ENCODE data around the gene RAB7B.

Gene RAB7B

DNA sequence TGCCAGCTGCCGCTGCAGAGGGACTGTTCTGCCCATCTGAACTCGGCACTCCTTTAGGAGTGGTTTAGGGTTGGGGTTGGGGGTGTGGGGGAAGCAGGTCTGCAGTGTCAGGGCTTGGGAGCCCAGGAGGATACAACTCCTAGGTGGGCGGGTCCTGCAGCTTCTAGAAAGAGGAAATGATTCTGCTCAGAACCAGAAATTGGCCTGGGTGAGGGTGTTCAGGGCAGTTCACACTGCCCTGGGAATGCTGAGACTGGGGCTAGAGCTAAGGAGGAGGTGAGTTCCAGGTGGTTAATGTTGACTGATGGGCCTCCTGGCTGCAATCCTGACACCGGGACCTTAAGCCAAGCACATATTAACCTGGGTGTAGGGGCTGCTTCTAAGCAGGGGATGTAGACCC, 55.2 kb downstream of the RAB7B start:
- TF ChIP-seq, protein P1, sequence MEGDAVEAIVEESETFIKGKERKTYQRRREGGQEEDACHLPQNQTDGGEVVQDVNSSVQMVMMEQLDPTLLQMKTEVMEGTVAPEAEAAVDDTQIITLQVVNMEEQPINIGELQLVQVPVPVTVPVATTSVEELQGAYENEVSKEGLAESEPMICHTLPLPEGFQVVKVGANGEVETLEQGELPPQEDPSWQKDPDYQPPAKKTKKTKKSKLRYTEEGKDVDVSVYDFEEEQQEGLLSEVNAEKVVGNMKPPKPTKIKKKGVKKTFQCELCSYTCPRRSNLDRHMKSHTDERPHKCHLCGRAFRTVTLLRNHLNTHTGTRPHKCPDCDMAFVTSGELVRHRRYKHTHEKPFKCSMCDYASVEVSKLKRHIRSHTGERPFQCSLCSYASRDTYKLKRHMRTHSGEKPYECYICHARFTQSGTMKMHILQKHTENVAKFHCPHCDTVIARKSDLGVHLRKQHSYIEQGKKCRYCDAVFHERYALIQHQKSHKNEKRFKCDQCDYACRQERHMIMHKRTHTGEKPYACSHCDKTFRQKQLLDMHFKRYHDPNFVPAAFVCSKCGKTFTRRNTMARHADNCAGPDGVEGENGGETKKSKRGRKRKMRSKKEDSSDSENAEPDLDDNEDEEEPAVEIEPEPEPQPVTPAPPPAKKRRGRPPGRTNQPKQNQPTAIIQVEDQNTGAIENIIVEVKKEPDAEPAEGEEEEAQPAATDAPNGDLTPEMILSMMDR (IDR thresholded peaks at IDR 0.05; ENCODE audit: extremely low read depth, missing control alignments): no peak
- DNase-seq (ENCODE audit: low spot score): no peak

GRCh38 chr1:205947024-205947423, 56.2 kb downstream of the RAB7B start:
- TF ChIP-seq, protein P1 (IDR thresholded peaks at IDR 0.05; ENCODE audit: extremely low read depth, missing control alignments): no peak
- no peak for DNase-seq (ENCODE audit: low spot score)

DNA sequence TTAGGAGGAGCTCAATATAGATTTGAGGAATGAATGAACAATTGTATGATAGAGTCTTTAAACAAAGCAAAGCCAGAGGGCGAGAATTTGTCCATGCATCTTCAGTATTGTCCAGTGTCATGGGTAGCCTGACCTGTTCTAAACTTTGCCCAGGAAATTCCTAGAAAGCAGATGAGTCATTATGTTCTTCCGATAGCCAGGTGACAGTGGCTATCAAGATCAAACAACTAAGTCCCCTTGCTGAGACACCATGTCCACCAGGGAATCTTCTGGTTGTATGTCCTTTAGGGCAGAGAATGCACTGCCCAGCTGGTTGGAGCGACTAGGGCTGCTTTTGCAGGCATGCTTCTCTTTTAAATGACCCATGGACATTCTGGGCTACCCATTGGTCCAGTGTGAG, 58.1 kb downstream of the RAB7B start:
- no peak for DNase-seq (ENCODE audit: low spot score)

DNA sequence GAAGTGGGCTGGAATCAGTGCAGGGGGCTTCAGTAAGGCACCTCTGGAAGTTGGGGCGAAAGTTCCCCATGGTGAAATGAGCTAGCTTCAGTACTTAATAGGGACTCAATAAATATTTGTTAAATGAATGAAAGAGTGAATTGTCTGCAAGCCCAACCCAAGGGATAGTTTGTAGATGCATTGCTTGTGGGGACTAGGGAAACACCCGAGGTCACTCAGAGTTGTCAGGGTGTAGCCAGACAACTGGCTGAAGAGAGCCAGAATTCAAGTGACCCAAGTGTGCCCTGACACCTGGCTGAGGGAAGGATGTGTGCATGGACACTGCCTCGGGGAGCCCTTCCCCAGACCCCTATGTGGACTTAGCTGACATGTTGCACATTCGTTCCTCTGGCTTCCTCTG, 58.7 kb downstream of the RAB7B start:
- TF ChIP-seq, protein P1 (IDR thresholded peaks at IDR 0.05; ENCODE audit: extremely low read depth, missing control alignments): no peak
- no peak for DNase-seq (ENCODE audit: low spot score)

More for the DNA sequence above, 58.1 kb downstream of the RAB7B start:
- TF ChIP-seq, protein P1 (IDR thresholded peaks at IDR 0.05; ENCODE audit: extremely low read depth, missing control alignments): no peak

- DNase-seq (ENCODE audit: low spot score): no peak
- TF ChIP-seq, protein P1 (IDR thresholded peaks at IDR 0.05; ENCODE audit: extremely low read depth, missing control alignments): no peak
Measured at GRCh38 chr1:205943245-205943644, 60.0 kb downstream of the RAB7B start, which contains the start of gene SLC26A9. SLC26A9 (minus strand) TSS chr1:205943456; CDS start chr1:205935820, 7,636 bp downstream.

DNA sequence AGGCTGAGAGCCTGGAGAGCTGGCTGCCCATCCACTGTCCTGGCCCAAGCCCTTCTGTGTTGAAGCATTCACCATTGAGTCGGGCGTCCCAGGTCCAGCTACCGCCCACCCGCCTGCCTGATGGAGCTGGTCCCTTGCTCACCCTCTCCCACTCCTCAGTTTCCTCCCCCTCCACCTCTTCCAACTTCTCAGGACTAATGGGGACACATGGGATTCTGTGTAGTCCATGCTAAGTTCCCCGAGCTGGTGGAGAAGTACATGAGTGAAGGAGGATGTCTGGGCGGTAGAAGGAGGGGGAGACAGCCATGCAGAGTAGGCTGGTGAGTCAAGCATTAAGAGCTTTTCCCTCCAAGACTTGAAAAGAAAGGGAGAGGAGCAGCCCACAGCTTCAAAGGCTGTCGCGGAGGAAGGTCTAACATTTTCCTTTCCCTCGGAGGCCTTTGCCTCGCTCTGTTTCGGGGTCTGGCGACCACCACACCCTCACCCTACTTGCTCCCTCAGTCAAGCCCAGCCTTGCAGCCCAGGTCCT, 60.5 kb downstream of the RAB7B start:
- TF ChIP-seq, protein P1 (IDR thresholded peaks at IDR 0.05; ENCODE audit: extremely low read depth, missing control alignments): no peak

DNA sequence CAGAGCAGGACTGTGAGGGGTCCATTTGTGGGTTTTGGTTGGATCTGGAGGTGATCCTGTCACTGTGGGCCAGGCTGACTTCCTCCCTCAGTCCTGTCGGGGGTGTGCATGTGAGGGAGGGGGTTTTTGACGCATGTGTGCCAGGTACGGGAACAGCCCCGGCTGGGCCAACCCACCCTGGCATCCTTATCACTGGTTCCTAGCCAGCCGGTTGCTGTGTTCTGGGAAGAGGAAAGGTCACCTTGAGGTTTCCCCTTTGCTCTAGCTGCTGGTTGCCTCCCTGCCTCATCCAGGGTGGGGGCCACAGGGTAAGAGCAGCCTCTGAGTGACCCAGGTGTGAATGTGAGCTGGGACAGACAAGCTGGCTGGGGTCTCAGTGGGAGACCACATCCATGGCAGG, 62.5 kb downstream of the RAB7B start:
- DNase-seq (ENCODE audit: low spot score): no peak
- TF ChIP-seq, protein P1 (IDR thresholded peaks at IDR 0.05; ENCODE audit: extremely low read depth, missing control alignments): no peak

More for the DNA sequence above, 60.5 kb downstream of the RAB7B start:
- no peak for DNase-seq (ENCODE audit: low spot score)

All from GM20000 (cell line).